GM15510 (cell line): ENCODE measurements around the gene FAIM.

Experiments used
- POLR2A ChIP-seq: IDR thresholded peaks from 3 replicates; pipeline ENCODE4 v1.6.1; 2011; ENCODE audit warnings: borderline replicate concordance; ENCODE audit not compliant: insufficient read length; ENCODE audit errors: extremely low read depth

Gene FAIM

DNA sequence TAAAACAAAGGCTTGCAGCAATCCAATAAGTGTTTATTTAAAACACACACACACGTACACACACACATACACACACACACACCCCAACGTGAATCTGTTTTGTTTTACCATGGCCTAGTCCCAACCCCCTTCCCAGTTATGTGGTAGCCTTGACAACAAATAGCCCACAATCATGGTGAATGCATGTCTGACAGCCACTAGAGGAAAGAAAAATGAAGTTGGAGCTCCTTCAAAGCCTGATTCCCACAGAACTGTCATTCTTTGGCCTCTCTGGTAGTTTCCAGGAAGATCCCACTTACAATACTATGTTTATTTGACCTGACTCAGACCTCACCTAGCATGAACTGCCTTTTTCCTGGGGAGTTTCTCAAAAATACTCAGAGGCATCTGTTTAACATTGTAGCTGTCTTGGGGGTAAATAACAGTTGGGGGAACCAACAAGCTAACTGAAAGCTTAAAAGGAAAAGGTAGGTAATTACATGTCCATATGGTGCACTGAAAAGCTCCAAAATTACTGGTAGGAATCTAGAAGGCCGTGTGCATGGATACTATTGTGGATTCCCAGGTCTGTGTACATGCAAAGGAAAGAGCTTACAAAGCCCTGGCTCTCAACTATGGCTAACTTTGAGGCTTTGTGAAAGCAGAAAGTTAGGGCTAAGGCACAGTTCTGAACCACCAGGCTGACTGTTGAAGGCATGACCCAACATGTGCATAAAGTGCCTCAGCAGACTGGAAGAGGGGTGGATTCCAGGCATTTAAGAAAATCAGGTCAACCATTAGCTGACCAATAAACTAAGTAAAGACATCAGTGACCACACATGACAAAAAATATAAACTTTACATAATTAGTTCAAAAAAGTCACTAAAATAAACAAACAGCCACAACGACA lies 65.3 kb downstream of the FAIM start:
- TF ChIP-seq POLR2A: no peak

DNA sequence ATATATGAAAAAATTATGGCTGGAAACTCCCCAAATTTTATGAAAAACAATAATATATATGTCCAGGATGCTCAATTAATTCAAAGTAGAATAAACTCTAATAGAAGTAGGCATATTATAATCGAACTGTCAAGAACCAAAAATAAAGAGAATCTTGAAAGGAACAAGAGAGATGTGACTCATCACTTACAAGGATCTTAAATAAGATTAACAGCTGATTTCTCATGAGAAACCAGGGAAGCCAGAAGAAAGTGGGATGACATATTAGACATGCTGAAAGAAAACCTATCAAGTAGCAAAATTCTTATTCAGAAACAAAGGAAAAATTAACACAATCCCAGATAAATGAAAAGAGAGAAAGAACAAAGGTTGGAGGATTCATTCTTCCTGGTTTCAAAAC lies 66.8 kb downstream of the FAIM start:
- TF ChIP-seq POLR2A: no peak

DNA sequence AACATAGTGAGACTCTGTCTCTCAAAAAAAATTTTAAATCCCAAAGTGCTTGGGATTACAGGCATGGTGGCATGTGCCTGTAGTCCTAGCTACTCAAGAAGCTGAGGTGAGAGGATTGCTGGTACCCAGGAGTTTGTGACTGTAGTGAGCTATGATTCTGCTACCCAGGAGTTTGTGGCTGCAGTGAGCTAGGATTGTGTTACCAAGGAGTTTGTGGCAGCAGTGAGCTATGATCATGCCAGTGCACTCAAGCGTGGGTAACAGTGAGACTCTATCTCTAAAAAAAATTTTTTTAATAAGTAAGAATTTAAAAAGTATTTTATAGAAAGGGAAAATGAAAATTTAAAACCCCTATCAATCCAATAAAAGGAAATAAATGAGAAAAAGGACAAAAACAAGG lies 69.5 kb downstream of the FAIM start:
- no peak for TF ChIP-seq POLR2A

DNA sequence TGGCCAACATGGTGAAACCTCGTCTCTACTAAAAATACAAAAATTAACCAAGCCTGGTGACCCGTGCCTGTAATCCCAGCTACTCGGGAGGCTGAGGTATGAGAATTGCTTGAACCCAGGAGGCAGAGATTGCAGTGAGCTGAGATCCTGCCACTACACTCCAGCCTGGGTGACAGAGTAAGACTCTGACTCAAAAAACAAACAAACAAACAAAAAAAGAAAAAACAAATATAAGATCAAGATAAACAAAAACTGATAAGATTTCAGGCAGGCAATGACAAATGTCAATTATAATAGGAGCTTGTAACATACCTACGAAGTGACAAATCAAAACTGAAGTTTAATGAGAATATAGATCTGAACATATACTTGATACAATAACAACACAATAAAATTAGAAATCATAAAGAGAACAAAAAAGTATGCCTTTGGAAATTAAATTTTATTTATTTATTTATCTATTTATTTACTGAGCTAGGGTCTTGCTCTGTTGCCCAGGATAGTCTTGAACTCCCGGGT lies 70.4 kb downstream of the FAIM start:
- no peak for TF ChIP-seq POLR2A

DNA sequence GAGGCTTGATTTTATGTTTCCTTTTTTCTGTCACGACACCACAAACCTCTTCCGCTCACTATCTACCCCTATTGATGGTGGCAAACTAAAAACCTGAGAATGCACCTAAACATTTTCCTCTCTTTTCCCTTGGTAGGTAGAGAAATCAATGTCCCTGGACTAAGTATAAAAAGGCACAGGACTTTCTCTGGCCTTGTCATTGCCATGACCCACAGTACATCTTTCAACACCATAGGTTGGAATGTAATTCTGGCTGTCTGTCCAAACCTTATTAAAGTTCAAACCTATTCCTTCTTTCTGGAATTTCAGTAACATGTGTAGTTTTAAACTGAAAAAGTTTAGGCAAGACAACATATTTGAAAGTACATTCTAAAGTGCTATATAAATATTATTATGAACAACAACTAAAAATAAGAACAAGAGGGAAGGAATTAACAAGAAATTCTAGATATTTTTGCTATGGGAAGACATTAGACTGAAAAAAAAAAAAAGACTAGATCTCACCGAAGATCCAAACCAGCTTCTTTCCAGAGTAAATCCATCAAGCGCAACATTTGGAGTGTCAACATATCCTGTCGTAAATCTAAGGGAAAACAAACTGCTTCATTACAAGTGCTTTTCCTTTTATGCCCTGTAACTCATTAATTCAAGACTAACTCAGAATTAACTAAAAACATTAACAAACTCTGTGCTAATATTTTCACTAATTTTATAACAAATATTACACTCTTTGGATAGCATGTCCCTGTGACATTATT lies 73.1 kb downstream of the FAIM start:
- TF ChIP-seq POLR2A: no peak

DNA sequence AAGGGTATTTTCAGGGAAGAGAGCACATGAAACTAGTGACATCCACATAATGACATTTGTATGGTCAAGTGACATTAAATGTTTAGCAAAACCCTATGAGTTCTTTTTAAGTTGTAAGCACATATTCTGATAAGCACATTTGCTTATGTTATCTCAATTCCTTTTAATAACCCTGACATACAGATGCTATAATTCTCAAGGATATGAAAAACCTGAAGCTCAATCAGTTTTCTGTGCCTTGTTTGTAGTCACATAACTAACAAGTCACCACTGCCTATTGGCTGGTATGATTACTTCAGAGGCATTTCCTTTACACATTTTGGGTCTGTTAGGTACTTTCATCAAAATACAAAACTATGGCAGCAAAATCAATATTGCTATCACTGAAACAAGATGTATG lies 74.1 kb downstream of the FAIM start:
- no peak for TF ChIP-seq POLR2A
